ENCODE measurements around the gene TMEM128.
"Not testable (repeated sequence)": the region's sequence is repeated elsewhere in the genome, so short reads cannot be mapped to it uniquely, and the experiment has no call there.

The TMEM128 gene

GRCh38 chr4:4202510-4202909, 45.5 kb downstream of the TMEM128 start:
- in situ Hi-C loops (cut with MboI; ENCODE audit: low sequenced_read_pairs): no loop called here

GRCh38 chr4:4200624-4201023, 47.4 kb downstream of the TMEM128 start:
- in situ Hi-C loops (cut with MboI; ENCODE audit: low sequenced_read_pairs): no loop called here

GRCh38 chr4:4195354-4195753, 52.7 kb downstream of the TMEM128 start:
- in situ Hi-C loops (cut with MboI; ENCODE audit: low sequenced_read_pairs): no loop called here

GRCh38 chr4:4188557-4188956, 59.5 kb downstream of the TMEM128 start:
- in situ Hi-C loops (cut with MboI; ENCODE audit: low sequenced_read_pairs): not testable (repeated sequence)

All from HL-60/S4 treated with retinoic acid at 250 ng/mL for 4 days and 3 days (cell line).